NCI-H748 treated with DMSO at 0.1 percent for 48 hours (cell line): ENCODE measurements around the gene ATP6V1E1.
"Not testable (repeated sequence)": the region's sequence is repeated elsewhere in the genome, so short reads cannot be mapped to it uniquely, and the experiment has no call there.

Experiments
- DNase-seq: peaks from one replicate; lab custom pipeline; 2025; lab: John Stamatoyannopoulos, UW

Gene ATP6V1E1

GRCh38 chr22:17628406-17629172 is at the start of gene ATP6V1E1:
TSS of gene ATP6V1E1 (minus strand) at chr22:17628749. CDS start at chr22:17628635, 114 bp downstream.
- peak; percentile 81 for DNase-seq

- DNase-seq: no peak
These were observed 47.0 kb upstream of the ATP6V1E1 start for GRCh38 chr22:17675584-17675983.

- DNase-seq: no peak
These were observed 45.6 kb upstream of the ATP6V1E1 start for GRCh38 chr22:17674152-17674551.

GRCh38 chr22:17672417-17672991 is 44.0 kb upstream of the ATP6V1E1 start:
- DNase-seq: no peak

- not testable (repeated sequence) for DNase-seq
These were observed 43.1 kb upstream of the ATP6V1E1 start for GRCh38 chr22:17671521-17672092.

- no peak for DNase-seq
These were observed 37.3 kb upstream of the ATP6V1E1 start for GRCh38 chr22:17665854-17666253.

- DNase-seq: no peak
These were observed 36.7 kb upstream of the ATP6V1E1 start for GRCh38 chr22:17665248-17665647.

GRCh38 chr22:17664414-17665055 is 36.0 kb upstream of the ATP6V1E1 start:
- DNase-seq: no peak

GRCh38 chr22:17656870-17657395 is 28.4 kb upstream of the ATP6V1E1 start:
- no peak for DNase-seq

GRCh38 chr22:17655289-17655688 is 26.7 kb upstream of the ATP6V1E1 start:
- no peak for DNase-seq

GRCh38 chr22:17648569-17648968 is 20.0 kb upstream of the ATP6V1E1 start:
- no peak for DNase-seq

- DNase-seq: no peak
These were observed 19.4 kb upstream of the ATP6V1E1 start for GRCh38 chr22:17647991-17648390.

GRCh38 chr22:17647452-17647851 is 18.9 kb upstream of the ATP6V1E1 start:
- DNase-seq: no peak

GRCh38 chr22:17642357-17642756 is 13.8 kb upstream of the ATP6V1E1 start:
- not testable (repeated sequence) for DNase-seq

GRCh38 chr22:17641269-17641668 is 12.7 kb upstream of the ATP6V1E1 start:
- no peak for DNase-seq

- DNase-seq: peak; percentile 14
These were observed 10.7 kb upstream of the ATP6V1E1 start for GRCh38 chr22:17639247-17639741.

GRCh38 chr22:17638432-17639246 is 10.1 kb upstream of the ATP6V1E1 start, which contains the start of gene BCL2L13:
TSS of gene BCL2L13 (plus strand) at chr22:17638757. CDS start at chr22:17655712, 16,955 bp downstream.
- DNase-seq: peak; percentile 42

- peak; percentile 42 for DNase-seq
These were observed 9.6 kb upstream of the ATP6V1E1 start for GRCh38 chr22:17638182-17638431.

GRCh38 chr22:17637490-17638181 is 9.1 kb upstream of the ATP6V1E1 start:
- DNase-seq: no peak

GRCh38 chr22:17636850-17637249 is 8.3 kb upstream of the ATP6V1E1 start:
- not testable (repeated sequence) for DNase-seq

- no peak for DNase-seq
These were observed 6.1 kb upstream of the ATP6V1E1 start for GRCh38 chr22:17634696-17635095.
